Activated CD8-positive, alpha-beta memory T cell treated with anti-CD3 and anti-CD28 coated beads for 36 hours (primary cell): Measurements from ENCODE around the gene LAMA2. TPM values are rescaled to one million over a fixed set of nuclear protein-coding genes. Genes with fewer than 3 reads are reported as not detected.

ENCODE experiments used
- CTCF ChIA-PET: fragments of 350-600 bp; sonication (Branson Sonifier 250); formaldehyde crosslinking; loops from one replicate; lab custom pipeline; 2021; ENCODE audit warnings: antibody characterized with exemption; lab: Charles Lee
- POLR2A ChIA-PET: fragments of 350-600 bp; sonication (Branson Sonifier 250); formaldehyde crosslinking; loops from one replicate; lab custom pipeline; 2021; ENCODE audit warnings: antibody characterized with exemption; lab: Charles Lee
- total RNA-seq, 2 experiments: library from RNA; stranded (reverse); gene quantifications; one replicate each; pipeline ENCODE4 v1.2.3, GENCODE V29; 2021

Gene LAMA2
- total RNA-seq, 2 experiments from 2014 or later: 0.72 to 1.2 TPM

- POLR2A ChIA-PET: no interaction called here
- CTCF ChIA-PET: no interaction called here
Observed at GRCh38 chr6:129270450-129270849, 387.5 kb downstream of the LAMA2 start.

GRCh38 chr6:129273161-129273560, 390.2 kb downstream of the LAMA2 start:
- CTCF ChIA-PET: no interaction called here
- POLR2A ChIA-PET: no interaction called here

GRCh38 chr6:129276461-129276860, 393.5 kb downstream of the LAMA2 start:
- POLR2A ChIA-PET: no interaction called here
- CTCF ChIA-PET: no interaction called here

GRCh38 chr6:129276986-129277385, 394.0 kb downstream of the LAMA2 start:
- POLR2A ChIA-PET: no interaction called here
- CTCF ChIA-PET: no interaction called here

- ChIA-PET POLR2A (no interaction called here), CTCF (no interaction called here)
Observed at GRCh38 chr6:129279343-129280292, 396.7 kb downstream of the LAMA2 start.

- ChIA-PET POLR2A (no interaction called here), CTCF (no interaction called here)
Observed at GRCh38 chr6:129280293-129280644, 397.3 kb downstream of the LAMA2 start.

- POLR2A ChIA-PET: no interaction called here
- CTCF ChIA-PET: no interaction called here
Observed at GRCh38 chr6:129280749-129281148, 397.8 kb downstream of the LAMA2 start.

GRCh38 chr6:129281168-129281796, 398.3 kb downstream of the LAMA2 start:
- ChIA-PET CTCF (no interaction called here), POLR2A (no interaction called here)

- CTCF ChIA-PET: no interaction called here
- POLR2A ChIA-PET: interaction anchor here (0.5 kb wide), 1 partner anchor 321 kb away, joined by 3 read pairs; no protein-coding TSS in a partner anchor
Observed at GRCh38 chr6:129282019-129282418, 399.1 kb downstream of the LAMA2 start.

GRCh38 chr6:129284225-129284624, 401.3 kb downstream of the LAMA2 start:
- CTCF ChIA-PET: no interaction called here

GRCh38 chr6:129287231-129288177, 404.6 kb downstream of the LAMA2 start:
- CTCF ChIA-PET: no interaction called here
- POLR2A ChIA-PET: no interaction called here

More at GRCh38 chr6:129284225-129284624, 401.3 kb downstream of the LAMA2 start:
- POLR2A ChIA-PET: no interaction called here

- CTCF ChIA-PET: no interaction called here
- POLR2A ChIA-PET: no interaction called here
Observed at GRCh38 chr6:129289442-129289841, 406.5 kb downstream of the LAMA2 start.

- POLR2A ChIA-PET: no interaction called here
- CTCF ChIA-PET: no interaction called here
Observed at GRCh38 chr6:129292836-129293235, 409.9 kb downstream of the LAMA2 start.

GRCh38 chr6:129297592-129297991, 414.7 kb downstream of the LAMA2 start:
- POLR2A ChIA-PET: no interaction called here
- CTCF ChIA-PET: no interaction called here

- POLR2A ChIA-PET: no interaction called here
- CTCF ChIA-PET: no interaction called here
Observed at GRCh38 chr6:129302671-129303070, 419.7 kb downstream of the LAMA2 start.

- CTCF ChIA-PET: no interaction called here
- POLR2A ChIA-PET: no interaction called here
Observed at GRCh38 chr6:129306826-129307225, 423.9 kb downstream of the LAMA2 start.

- ChIA-PET CTCF (no interaction called here), POLR2A (no interaction called here)
Observed at GRCh38 chr6:129307845-129308244, 424.9 kb downstream of the LAMA2 start.

GRCh38 chr6:129309154-129309553, 426.2 kb downstream of the LAMA2 start:
- POLR2A ChIA-PET: no interaction called here
- CTCF ChIA-PET: no interaction called here

- CTCF ChIA-PET: no interaction called here
- POLR2A ChIA-PET: no interaction called here
Observed at GRCh38 chr6:129312880-129313279, 429.9 kb downstream of the LAMA2 start.

GRCh38 chr6:129314575-129314974, 431.6 kb downstream of the LAMA2 start:
- ChIA-PET CTCF (no interaction called here), POLR2A (no interaction called here)
